GM18519 (cell line): Measurements from ENCODE around the gene CDHR5.

Experiments used
- ATAC-seq: cut with Tn5 transposase; IDR thresholded peaks from one replicate; pipeline ENCODE4 v1.9.1; 2021; ENCODE audit warnings: mild to moderate bottlenecking, moderate library complexity; ENCODE audit not compliant: unreplicated experiment, low FRiP score

Gene CDHR5

GRCh38 chr11:646214-646613 lies 21.5 kb upstream of the CDHR5 start:
- no peak for ATAC-seq

GRCh38 chr11:645536-645935 lies 20.8 kb upstream of the CDHR5 start:
- ATAC-seq = no peak

DNA sequence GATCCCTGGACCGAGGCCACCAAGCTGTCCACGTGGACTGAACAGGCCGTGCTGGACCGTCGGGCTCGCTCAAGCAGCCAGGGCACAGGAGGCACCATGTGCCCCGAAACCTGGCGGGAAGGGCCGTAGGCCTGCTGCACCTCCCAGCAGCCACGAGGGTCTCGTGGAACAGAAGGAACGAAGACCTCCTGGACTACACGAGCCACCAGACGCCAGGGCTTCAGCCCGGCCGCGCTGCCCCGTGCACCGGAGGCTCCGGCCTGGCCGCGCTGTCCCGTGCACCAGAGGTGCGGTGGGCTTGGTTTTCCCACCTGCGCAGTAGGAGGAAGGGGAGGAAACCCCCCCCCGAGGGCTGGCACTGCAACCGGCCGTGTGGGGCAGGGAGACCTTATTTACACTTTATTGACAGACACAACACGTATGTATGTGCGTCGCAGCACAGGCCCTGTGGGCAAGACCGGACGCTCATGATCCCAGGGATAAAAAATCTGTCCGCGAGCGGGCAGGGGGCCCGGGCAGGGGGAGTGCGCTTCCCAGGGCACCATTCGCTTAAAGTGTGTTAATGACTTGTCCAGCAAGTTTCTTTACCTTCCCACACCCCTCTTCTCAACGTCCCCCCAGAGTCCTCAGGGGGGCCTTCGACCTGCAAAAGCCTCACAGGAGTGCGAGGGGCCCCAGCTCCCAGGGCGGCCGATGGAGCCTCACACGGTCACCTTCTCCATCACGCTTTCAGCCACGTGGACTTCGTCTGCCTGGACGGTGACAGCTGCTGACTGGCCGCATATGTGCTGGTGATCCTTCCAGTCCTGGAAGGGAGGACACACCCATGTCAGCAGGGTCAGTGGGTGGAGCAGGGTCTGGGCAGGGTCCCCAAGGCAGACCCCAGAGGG lies 19.3 kb upstream of the CDHR5 start:
- ATAC-seq = no peak

DNA sequence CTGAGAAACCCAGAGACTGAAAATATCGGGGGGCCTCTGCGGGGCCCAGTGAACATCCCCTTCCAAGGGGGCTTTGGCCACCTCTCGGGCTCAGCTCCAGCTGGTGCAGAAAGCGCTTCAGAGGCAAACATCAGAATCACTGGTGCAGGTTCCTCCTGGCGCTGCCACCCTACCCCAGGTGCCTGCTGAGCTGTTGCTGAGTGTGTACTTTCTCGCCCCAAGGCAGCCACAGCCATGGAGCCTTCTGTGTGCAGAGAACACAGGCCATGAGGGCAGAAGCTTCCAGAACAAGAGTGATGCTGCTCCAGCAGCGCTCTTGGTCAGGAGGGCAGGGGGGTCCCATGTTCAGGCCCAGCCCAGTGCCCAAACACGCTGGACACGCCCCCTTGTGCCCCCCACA lies 18.6 kb upstream of the CDHR5 start:
- no peak for ATAC-seq

- no peak for ATAC-seq
These were observed 17.1 kb upstream of the CDHR5 start for GRCh38 chr11:641806-642370.

GRCh38 chr11:640021-640706 lies 15.4 kb upstream of the CDHR5 start:
- no peak for ATAC-seq

DNA sequence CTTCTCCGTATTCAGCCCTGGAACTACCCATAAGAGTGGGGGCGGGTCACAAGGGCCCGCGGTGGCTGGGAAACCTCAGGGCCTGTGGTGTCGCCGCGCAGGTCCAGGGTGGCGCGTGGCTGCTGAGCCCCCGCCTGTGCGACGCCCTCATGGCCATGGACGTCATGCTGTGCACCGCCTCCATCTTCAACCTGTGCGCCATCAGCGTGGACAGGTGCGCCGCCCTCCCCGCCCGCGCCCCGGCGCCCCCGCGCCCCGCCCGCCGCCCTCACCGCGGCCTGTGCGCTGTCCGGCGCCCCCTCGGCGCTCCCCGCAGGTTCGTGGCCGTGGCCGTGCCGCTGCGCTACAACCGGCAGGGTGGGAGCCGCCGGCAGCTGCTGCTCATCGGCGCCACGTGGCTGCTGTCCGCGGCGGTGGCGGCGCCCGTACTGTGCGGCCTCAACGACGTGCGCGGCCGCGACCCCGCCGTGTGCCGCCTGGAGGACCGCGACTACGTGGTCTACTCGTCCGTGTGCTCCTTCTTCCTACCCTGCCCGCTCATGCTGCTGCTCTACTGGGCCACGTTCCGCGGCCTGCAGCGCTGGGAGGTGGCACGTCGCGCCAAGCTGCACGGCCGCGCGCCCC lies 14.7 kb upstream of the CDHR5 start:
- no peak for ATAC-seq

- no peak for ATAC-seq
These were observed 14.0 kb upstream of the CDHR5 start for GRCh38 chr11:638631-639331.

- ATAC-seq = no peak
These were observed 13.1 kb upstream of the CDHR5 start for GRCh38 chr11:637593-638521.

DNA sequence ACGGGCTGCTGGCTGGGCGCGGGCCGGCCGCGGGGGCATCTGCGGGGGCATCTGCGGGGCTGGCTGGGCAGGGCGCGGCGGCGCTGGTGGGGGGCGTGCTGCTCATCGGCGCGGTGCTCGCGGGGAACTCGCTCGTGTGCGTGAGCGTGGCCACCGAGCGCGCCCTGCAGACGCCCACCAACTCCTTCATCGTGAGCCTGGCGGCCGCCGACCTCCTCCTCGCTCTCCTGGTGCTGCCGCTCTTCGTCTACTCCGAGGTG lies 12.5 kb upstream of the CDHR5 start:
- no peak for ATAC-seq

- ATAC-seq = no peak
These were observed 12.0 kb upstream of the CDHR5 start, which contains the start of gene DRD4 for GRCh38 chr11:636511-637332. Gene DRD4, plus strand, starts transcription at chr11:637269. Its CDS starts 36 bp downstream, at chr11:637305.

- ATAC-seq = no peak
These were observed 11.3 kb upstream of the CDHR5 start for GRCh38 chr11:635945-636510.

GRCh38 chr11:630871-631270 lies 6.1 kb upstream of the CDHR5 start:
- no peak for ATAC-seq

- no peak for ATAC-seq
These were observed 4.5 kb upstream of the CDHR5 start for GRCh38 chr11:629237-629583.

DNA sequence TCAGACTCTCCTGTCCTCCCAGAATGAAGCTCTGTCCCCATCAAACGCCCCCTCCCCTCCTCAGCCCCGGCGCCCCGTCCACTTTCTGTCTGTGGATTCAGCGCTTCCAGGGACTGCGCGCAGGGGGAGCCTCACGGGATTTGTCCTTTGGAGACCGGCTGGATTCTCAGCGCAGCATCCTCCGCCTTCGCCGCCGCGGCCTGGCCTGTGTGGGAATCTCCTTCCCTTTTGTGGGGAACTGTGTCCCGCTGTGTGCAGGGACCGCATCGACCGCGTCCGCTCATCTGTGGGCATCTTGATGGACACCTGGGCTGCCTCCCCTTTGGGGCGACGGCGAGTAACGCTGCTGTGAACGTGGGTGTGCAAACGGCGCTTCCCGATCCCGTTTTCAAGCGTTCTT lies 3.3 kb upstream of the CDHR5 start:
- ATAC-seq = no peak

DNA sequence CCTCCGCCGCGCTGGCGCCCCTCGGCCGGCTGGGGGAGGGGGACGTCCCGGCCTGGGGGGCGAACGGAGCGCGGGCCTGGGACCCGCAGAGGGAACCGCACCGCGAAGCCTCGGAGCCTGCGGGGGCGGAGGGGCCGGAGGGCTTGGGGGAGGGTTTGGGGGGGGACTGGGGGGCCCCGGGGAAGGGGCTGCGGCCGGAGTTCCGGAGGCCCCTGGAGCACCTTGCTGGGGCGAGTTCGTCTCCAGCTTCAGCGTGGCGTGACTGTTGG lies 2.5 kb upstream of the CDHR5 start:
- no peak for ATAC-seq

DNA sequence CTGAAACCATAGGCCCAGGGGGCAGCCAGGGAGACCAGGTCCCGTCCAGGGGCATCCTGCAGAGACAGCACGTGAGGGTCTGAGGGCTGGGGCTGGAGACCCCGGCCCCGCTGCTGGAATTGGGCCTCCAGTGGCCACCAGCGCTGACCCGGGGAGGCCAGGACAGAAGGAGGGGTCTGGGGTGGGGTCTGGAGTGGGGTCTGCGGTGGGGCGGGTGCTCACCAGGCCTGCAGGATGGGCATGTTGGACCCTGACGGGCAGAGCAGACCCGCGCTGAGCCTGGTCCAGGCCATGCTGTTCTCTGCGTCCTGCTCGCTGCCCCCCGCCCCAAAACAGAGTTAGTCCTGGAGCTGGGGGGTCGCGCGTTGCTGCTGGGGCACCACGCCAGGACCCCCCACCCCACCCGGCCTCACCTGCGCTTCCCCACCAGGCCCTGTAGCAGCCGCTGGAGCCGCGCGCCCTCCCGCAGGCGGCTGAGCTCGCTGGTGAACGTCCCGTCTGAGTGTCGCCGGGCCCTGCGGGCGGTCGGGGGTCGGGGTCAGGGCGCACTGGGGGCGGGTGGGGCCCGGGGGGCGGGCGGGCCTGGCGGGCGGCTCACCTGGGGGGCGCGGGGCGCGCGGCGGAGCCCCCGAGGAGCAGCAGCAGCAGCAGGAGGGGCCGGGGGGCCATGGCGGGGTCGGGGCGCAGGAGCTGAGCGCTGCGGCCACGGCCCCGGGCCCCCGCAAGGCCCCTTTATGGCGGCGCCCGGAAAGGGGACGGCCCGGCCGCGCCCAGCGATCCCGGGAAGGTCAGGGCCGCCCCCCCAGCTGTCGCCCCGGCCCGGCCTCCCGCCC lies 1.9 kb upstream of the CDHR5 start, which contains the start of gene SCT:
SCT (minus strand) TSS at position 707 of the 833 bp plus-strand sequence; CDS start at position 669, 38 bp downstream.
- ATAC-seq = no peak
